VCaP (cell line): Measurements from ENCODE around the gene CCHCR1.
"Not testable (repeated sequence)": the region's sequence is repeated elsewhere in the genome, so short reads cannot be mapped to it uniquely, and the experiment has no call there.

ENCODE experiments used
- H3K27ac ChIP-seq: fragments of 450-650 bp; 2 replicates; pipeline ENCODE4 v1.5.1; 2017
- TF ChIP-seq, protein P1 (sequence below): fragments of 450-650 bp; conservative IDR thresholded peaks from 2 replicates; pipeline ENCODE4 v1.5.1; 2017; ENCODE audit warnings: mild to moderate bottlenecking, moderate library complexity

CCHCR1 gene

DNA sequence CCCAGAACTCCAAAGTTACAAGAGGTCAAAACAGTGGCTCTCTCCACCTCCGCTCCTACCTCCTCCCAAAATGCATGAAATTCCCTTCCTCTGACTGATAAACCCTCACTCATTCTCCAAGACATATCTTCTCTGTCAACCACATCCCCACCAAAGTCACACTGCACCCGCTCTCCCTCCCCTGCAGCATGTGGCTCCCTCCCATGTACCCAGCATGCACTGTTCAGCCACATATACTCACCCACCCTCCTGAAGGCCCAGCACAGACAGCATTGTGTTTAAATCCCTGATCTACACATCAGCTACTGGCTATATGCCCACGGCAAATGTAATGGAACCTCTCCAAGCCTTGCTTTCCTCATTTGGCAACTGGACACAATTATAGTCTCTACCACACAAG, 18.4 kb upstream of the CCHCR1 start:
- H3K27ac ChIP-seq, result no peak overlapping the region
- TF ChIP-seq, protein P1, sequence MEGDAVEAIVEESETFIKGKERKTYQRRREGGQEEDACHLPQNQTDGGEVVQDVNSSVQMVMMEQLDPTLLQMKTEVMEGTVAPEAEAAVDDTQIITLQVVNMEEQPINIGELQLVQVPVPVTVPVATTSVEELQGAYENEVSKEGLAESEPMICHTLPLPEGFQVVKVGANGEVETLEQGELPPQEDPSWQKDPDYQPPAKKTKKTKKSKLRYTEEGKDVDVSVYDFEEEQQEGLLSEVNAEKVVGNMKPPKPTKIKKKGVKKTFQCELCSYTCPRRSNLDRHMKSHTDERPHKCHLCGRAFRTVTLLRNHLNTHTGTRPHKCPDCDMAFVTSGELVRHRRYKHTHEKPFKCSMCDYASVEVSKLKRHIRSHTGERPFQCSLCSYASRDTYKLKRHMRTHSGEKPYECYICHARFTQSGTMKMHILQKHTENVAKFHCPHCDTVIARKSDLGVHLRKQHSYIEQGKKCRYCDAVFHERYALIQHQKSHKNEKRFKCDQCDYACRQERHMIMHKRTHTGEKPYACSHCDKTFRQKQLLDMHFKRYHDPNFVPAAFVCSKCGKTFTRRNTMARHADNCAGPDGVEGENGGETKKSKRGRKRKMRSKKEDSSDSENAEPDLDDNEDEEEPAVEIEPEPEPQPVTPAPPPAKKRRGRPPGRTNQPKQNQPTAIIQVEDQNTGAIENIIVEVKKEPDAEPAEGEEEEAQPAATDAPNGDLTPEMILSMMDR, result no peak

DNA sequence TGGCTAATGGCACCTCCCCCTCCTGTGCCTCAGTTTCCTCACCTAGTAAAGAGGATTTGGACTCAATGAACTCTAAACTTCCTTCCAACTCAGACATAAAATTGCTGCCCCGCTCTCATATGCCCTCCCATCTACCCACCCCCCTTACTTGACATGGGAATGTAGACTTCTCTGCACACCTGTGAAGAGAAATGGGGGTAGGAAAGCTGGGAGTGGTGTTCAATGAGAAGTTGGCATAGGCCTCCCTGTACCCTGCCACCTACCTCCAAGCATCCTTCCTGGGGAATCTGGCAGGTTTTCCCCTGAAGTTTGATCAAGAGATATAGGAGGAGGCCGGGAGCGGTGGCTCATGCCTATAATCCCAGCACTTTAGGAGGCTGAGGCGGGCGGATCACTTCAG, 16.8 kb upstream of the CCHCR1 start:
- H3K27ac ChIP-seq, result no peak overlapping the region
- TF ChIP-seq, protein P1, result no peak

DNA sequence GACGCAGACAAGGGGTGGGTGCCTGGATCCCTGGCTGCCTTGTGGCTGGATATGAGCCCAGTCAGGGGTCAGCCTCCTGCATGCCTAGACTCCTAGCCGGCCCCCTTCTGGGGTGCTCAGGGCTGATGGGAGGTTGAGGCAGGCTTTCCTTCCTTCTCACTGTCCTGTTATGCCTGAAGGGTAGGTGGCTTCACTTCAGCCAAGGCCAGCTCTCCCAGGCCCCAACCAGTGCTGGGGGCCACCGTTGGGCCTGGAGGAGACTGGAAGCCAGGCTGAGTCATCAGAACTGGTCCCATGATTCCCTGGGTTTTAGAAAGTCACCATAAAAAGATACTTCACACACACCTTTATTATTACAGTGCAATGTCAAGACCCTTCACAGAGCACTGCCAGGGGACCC, 15.8 kb upstream of the CCHCR1 start:
- no peak overlapping the region for H3K27ac ChIP-seq

DNA sequence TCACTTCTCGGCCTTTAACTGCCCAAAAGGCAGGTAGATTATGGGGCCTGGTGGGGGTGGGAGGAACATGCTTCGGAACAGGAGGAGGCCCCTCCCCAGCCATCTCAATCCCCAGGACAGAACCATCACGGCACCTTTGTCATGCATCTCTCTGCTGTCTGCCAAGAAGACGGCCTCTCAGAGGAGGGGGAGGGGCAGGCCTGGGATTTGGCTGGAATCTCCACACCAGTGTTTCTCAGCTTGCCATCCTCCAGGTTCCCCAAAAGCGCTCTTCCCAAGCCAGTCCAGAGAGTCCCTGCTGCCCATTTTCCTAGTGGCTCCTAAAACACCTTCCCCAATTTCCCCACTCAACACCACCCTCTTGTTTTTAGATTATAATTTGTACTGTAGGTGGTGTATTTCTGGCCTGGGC, 15.4 kb upstream of the CCHCR1 start:
- H3K27ac ChIP-seq, result no peak overlapping the region
- TF ChIP-seq, protein P1, result no peak

More for the DNA sequence above, 15.8 kb upstream of the CCHCR1 start:
- TF ChIP-seq, protein P1, result no peak

DNA sequence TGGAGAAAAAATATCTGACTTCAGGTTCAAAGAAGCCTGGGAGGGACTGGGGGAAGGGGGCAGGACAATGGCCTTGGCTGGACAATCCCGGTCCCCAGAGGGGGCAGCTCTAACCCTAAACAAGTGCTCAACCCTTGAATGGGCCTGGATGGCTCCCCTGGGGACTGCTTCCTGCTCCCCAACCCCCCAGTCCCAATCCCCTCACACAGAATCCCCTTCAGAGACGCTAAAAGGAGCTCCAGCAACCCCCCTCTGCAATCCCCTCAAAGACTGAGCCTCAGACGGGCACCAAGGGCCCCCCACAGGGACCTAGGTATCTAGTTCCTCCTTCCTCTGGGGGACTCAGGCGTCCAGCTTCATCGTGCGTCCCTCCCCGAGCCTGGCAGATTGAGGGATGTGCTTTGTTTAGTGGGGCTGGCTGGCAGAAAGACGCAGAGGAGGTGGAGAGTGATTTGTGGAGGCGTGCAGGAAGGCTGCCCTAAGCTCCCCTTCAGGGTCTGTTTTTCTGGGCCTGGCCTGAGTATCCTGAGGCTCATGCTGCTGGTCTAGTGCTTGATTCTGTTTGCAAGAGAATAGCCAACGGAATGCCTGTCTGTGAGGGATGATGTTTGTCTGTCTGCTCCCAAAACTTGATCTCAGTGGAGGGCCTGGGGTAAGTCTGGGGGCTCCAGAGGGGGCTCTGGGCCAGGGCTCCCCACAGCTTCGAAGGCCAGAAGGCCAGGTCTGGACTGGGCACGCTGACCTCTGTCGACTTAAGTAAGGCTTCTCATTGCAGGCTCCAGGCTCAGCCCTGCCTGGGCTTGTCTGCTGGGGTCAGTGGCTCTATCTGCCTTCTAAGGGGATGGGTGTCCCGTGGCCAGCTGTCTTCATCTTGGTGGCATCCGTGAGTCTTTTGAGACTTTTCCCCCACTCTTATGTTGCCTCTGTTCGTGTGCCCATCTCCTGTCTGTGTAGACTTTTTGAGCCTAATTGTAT, 14.6 kb upstream of the CCHCR1 start:
- TF ChIP-seq, protein P1, result no peak
- H3K27ac ChIP-seq, result no peak overlapping the region

DNA sequence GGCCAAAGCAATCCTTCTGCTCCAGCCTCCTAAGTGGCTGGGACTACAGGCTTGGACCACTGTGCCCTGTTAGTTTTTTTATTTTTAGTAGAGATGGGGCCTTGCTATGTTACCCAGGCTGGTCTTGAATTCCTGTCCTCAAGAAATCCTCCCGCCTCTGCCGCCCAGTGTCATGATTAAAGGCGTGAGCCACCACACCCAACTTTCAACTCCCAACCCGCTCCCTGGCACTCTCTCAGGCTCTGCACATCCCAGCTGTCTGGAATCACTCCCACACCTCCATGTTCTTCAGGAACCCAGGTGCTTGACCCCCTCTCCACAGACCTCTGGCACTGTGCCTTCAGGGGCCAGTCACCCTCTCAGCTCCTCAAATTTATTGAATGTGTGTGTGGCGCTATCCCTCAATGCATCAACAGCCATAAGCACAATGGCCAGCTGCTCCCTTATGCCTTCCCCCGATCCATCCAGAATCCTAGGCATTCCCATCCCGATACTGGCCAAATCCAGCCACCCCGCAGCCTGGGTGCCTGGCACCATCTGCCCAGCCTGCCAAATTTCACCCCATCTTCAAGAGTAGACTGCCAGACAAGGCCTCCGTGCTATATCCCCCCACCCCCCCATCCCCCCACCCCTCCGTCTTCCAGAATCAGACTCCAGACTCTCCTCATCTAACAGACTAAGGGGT, 13.5 kb upstream of the CCHCR1 start:
- TF ChIP-seq, protein P1, result no peak
- H3K27ac ChIP-seq, result no peak overlapping the region

DNA sequence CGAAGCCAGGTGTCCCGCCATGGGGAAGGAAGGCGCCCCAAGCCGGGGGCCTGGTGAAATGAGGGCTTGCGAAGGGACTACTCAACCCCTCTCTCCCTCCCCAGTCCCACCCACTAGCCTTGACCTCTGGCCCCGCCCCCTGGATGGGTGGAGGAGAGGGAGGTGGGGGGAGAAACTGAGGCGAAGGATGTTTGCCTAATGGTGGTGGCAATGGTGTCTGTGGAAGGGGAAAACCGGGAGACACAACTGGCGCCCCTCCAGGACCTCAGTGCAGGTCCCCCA, 12.9 kb upstream of the CCHCR1 start, which contains the start of gene POU5F1:
Gene POU5F1 (minus strand): TSS at position 83 of the 282 bp plus-strand sequence. CDS start 62 bp downstream, at position 21.
- no peak within 1 kb of the TSS for H3K27ac ChIP-seq
- TF ChIP-seq, protein P1, result no peak

DNA sequence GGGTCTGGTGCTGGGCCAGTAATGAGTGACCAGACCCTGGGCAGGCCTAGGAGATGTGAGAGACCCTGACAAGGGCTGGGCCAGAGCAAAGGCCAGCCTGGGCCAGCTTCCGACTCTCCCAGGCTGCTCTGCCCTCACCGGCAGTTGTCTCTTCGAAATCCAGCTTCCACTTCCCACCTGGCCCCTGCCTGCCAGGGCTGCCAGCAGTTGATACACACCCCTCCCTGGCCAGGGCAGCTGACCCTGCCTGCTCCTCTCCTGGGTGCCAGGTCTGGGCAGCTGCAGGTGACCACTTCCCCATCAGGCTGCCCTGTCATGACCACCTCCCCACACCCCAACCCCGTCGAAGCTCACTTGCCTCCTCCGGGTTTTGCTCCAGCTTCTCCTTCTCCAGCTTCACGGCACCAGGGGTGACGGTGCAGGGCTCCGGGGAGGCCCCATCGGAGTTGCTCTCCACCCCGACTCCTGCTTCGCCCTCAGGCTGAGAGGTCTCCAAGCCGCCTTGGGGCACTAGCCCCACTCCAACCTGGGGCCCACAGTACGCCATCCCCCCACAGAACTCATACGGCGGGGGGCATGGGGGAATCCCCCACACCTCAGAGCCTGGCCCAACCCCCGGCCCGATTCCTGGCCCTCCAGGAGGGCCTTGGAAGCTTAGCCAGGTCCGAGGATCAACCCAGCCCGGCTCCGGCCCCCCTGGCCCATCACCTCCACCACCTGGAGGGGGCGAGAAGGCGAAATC, 12.4 kb upstream of the CCHCR1 start:
- H3K27ac ChIP-seq, result not testable (repeated sequence)
